ENCODE measurements around the gene POLE4.

DNA sequence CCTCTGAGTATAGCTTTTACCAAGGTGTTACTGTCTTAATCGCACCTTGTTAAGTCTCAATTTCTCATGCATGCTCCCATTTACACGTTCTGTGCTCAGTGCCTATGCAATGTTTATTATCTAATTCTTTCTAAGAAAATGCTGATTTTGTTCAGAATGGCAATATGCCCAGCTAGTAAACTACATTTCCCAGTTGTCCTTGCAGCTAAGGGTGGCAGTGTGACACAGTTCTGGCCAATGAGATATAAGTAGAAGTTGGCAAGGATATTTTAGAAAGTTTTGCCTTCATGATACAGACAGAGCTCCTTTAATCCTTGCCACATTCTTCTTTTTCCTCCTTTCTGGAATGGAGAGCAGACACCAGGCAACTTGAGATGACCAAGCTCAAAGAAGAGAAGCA is 45.3 kb downstream of the POLE4 start:
- TF ChIP-seq, protein P1, sequence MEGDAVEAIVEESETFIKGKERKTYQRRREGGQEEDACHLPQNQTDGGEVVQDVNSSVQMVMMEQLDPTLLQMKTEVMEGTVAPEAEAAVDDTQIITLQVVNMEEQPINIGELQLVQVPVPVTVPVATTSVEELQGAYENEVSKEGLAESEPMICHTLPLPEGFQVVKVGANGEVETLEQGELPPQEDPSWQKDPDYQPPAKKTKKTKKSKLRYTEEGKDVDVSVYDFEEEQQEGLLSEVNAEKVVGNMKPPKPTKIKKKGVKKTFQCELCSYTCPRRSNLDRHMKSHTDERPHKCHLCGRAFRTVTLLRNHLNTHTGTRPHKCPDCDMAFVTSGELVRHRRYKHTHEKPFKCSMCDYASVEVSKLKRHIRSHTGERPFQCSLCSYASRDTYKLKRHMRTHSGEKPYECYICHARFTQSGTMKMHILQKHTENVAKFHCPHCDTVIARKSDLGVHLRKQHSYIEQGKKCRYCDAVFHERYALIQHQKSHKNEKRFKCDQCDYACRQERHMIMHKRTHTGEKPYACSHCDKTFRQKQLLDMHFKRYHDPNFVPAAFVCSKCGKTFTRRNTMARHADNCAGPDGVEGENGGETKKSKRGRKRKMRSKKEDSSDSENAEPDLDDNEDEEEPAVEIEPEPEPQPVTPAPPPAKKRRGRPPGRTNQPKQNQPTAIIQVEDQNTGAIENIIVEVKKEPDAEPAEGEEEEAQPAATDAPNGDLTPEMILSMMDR (IDR thresholded peaks at IDR 0.05 in 2 of 3, conservative IDR thresholded peaks at IDR 0.05 in 1 of 3; ENCODE audit: insufficient read depth in 2 of 3, low read depth in 1 of 3, low read length in 3 of 3): no peak
- TF ChIP-seq, protein P2, sequence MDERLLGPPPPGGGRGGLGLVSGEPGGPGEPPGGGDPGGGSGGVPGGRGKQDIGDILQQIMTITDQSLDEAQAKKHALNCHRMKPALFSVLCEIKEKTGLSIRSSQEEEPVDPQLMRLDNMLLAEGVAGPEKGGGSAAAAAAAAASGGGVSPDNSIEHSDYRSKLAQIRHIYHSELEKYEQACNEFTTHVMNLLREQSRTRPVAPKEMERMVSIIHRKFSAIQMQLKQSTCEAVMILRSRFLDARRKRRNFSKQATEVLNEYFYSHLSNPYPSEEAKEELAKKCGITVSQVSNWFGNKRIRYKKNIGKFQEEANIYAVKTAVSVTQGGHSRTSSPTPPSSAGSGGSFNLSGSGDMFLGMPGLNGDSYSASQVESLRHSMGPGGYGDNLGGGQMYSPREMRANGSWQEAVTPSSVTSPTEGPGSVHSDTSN (CRISPR knock-in tag; IDR thresholded peaks at IDR 0.05; ENCODE audit: low read depth): no peak
- TF ChIP-seq, protein P2 (tag; conservative IDR thresholded peaks at IDR 0.05; ENCODE audit: low read depth): no peak
- TF ChIP-seq PHF21A (IDR thresholded peaks at IDR 0.05; ENCODE audit: borderline replicate concordance, low read depth) (no peak), ZNF23 (CRISPR knock-in tag; IDR thresholded peaks at IDR 0.05) (no peak), ZNF274 (IDR thresholded peaks at IDR 0.05; ENCODE audit: borderline replicate concordance, low read depth, low read length) (no peak), POLR2A (conservative IDR thresholded peaks at IDR 0.05) (no peak)
- TF ChIP-seq, protein P3, sequence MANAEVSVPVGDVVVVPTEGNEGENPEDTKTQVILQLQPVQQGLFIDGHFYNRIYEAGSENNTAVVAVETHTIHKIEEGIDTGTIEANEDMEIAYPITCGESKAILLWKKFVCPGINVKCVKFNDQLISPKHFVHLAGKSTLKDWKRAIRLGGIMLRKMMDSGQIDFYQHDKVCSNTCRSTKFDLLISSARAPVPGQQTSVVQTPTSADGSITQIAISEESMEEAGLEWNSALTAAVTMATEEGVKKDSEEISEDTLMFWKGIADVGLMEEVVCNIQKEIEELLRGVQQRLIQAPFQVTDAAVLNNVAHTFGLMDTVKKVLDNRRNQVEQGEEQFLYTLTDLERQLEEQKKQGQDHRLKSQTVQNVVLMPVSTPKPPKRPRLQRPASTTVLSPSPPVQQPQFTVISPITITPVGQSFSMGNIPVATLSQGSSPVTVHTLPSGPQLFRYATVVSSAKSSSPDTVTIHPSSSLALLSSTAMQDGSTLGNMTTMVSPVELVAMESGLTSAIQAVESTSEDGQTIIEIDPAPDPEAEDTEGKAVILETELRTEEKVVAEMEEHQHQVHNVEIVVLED (CRISPR knock-in tag; IDR thresholded peaks at IDR 0.05): no peak
- TF ChIP-seq, protein P4, sequence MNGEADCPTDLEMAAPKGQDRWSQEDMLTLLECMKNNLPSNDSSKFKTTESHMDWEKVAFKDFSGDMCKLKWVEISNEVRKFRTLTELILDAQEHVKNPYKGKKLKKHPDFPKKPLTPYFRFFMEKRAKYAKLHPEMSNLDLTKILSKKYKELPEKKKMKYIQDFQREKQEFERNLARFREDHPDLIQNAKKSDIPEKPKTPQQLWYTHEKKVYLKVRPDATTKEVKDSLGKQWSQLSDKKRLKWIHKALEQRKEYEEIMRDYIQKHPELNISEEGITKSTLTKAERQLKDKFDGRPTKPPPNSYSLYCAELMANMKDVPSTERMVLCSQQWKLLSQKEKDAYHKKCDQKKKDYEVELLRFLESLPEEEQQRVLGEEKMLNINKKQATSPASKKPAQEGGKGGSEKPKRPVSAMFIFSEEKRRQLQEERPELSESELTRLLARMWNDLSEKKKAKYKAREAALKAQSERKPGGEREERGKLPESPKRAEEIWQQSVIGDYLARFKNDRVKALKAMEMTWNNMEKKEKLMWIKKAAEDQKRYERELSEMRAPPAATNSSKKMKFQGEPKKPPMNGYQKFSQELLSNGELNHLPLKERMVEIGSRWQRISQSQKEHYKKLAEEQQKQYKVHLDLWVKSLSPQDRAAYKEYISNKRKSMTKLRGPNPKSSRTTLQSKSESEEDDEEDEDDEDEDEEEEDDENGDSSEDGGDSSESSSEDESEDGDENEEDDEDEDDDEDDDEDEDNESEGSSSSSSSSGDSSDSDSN (IDR thresholded peaks at IDR 0.05; ENCODE audit: borderline replicate concordance in 1 of 2, low read depth in 2 of 2, low read length in 2 of 2): no peak

Measured in K562 (cell line).